Retina (tissue), 1 donor: Measurements from ENCODE around the gene CALCOCO1.
"Not testable (repeated sequence)": the region's sequence is repeated elsewhere in the genome, so short reads cannot be mapped to it uniquely, and the experiment has no call there.

ENCODE experiments used
- DNase-seq: peaks from one replicate; pipeline ENCODE4 v3.0.0-alpha.2; 2016

CALCOCO1 gene

DNA sequence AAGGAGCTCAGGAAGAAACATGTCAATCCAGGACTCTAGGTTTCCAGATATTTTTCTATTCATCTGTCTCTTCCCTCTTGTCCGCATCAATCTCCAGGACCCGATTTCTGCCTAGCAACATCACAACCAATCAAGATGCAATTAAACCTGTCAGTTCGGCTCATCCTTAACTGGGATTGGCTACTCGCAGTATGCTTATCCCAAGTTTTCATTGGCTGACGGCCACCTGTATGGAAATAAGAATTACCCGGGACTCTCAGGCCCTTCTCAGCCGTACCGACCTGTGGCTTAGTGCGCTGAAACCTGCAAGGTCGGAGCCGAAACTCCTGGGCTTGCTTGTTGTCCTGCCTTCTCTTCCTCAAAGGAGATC, 31.0 kb downstream of the CALCOCO1 start:
- peak; percentile 84 for DNase-seq

DNA sequence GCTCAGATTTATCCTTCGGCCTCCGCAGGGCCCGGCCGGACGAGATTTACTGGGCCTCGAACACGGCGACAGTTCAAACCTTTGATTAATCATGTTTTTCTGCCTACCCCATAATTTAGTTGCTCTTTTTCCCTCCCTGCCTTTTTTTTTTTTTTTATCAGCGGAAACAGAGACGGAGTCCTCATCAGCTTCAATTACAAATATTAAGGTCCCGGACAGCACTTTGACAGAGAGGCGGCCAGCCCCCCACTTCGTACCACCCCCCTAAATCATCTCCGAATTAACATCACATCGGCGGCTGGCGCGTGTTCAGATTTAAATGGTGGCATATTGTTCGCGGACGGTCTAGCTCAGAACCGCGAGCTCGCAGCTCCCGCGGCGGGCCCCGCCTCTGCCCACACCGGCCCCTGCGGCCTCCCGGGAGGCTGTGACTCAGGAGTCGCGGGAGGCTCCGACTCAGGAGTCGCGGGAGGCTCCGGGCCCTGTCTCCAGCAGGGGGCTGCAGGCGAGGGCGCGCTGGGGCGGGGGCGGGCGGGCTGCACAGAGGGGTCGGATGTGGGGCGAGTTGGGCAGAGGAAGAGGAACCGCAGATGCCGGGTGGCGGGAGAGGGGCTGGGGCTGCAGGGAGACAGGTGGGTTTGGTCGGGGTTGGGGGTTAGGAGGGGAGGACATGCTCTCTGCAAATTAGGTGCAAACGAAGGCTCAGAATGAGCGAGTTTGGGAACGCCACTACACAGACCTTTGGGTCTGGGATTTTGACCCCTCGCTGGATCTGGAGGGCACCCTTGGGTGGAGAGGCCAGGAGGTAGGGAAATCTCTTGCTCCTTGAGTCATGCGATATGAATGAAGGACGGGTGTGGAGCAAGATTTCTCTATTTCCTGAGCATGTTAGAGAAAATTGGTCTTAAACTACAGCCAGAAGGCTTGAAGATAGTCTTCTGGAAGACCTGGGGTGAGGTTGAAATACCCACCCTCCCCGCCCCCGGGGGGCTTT, 31.8 kb downstream of the CALCOCO1 start:
- peak; percentile 76 for DNase-seq

DNA sequence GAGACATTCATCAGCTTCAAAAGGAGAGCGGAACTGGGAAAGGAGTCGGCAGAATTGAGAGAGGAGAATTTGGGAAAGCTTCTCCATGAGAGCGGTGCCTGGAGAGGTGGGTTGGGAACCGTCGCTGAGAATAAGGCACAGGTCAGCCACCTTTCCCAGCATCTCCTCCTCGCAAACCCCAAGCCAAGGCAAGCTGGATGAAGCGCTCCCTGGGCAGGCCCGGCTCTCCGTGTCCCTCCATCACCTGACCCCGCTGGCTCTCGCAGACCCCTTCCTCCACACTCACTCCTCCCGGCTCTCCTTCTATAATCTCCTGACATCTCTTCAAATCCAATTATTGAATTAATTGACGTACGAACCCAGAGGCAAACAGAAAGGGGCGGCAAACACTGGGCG, 32.5 kb downstream of the CALCOCO1 start:
- no peak for DNase-seq

GRCh38 chr12:53688134-53688533, 39.1 kb downstream of the CALCOCO1 start:
- DNase-seq = no peak

DNA sequence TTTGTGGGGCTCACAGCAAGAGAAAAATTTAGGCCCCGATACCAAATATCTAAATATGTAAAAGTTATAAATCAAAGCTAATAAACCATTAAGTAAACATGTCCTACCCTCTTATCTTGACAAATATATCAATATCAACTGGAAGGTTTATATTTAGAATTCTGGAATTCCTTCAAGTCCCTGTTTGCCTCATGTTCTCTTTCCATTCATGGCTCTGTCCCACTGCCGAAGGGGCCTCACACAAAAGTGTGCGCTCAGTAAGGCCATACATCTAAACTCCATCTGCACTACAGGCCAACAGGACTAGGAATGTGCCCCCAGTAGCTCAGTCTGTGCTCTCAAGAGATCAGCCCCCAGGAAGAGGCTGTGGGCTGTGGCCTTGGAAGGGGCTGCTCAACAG, 40.8 kb downstream of the CALCOCO1 start:
- DNase-seq = no peak

- DNase-seq = no peak
These were observed 42.5 kb downstream of the CALCOCO1 start for GRCh38 chr12:53684654-53685220.

DNA sequence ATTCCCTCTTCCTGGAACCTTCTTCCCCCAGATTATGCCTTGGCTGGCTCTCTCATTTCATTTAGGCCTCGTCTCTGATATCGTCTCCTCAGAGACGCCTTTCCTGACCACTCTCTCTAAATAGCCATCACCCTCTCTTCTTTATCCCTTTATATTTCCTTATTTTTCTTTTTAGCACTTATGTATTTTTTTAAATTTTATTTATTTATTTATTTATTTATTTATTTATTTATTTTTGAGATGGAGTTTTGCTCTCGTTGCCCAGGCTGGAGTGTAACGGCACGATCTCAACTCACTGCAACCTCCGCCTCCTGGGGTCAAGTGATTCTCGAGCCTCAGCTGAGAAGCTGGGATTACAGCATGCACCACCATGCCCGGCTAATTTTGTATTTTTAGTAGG, 43.3 kb downstream of the CALCOCO1 start:
- DNase-seq = no peak

GRCh38 chr12:53683494-53683893, 43.8 kb downstream of the CALCOCO1 start:
- no peak for DNase-seq

DNA sequence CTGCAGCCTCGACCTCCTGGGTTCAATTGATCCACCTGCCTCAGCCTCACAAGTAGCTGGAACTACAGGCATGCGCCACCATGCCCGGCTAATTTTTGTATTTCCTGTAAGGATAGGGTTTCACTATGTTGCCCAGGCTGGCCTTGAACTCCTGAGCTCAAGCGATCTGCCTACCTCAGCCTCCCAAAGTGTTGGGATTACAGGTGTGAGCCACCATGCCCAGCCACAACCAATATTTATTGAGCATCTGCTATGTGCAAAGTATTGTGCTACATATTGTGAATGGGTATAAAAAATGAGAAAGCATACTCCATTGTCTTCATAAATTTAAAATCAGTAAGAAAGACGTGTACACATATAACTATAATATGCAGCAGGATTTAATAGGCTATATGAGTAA, 47.2 kb downstream of the CALCOCO1 start:
- not testable (repeated sequence) for DNase-seq

GRCh38 chr12:53677800-53678148, 49.5 kb downstream of the CALCOCO1 start:
- no peak for DNase-seq

DNA sequence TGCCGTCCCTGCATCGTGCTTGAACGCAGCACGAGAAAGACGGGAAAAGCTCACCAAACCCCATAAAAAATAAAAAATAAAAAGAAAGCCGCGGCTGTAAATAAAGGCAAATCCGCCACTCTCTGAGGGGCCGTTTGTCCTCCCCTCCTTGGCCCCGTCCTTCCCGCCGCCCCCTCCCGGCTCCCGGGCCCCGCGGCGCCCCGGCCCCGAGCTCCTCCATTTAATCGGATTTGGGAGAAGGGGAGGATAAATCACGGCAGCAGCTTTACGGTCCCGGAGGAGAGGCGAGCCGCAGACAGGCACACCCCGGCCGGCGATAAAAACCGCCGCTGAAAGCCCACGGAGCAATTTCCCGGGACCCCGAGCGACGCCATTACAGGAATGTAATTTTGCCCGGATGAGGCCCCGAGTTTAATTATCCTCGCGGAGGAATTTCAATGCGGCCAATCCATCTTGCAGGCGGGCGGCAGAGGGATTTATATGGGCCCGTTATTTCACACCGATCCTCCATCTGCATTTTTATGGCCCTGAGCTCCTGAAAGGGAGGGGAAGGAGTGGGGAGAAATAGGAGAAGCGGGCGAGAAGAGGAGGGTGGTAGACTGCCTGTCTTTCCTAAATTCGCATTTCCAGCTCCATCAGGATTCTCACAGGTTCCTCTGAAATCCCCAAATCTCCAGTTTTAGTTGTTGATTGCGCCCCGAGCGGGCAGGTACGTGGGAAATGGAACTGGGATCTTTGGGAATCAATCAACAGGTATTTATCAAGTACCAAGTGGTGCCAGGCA, 50.0 kb downstream of the CALCOCO1 start:
- DNase-seq = peak; percentile 70

DNA sequence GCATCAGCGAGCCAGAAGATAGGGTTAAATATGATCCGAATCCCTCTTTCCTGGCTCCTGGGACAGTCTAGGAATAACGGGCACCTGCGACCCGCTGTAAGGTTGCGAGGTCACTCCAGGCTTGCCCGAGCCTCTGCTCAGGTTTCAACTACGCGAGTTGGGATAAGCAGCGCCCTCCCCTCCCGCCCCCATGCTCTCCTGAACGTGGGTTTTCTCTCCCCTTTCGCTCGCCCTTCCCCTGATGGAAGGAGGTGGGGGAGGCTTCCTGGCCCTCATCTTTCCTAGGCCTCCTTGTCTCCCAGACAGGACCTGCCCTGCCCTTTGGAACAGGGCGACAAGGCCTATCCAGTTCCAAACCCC, 50.6 kb downstream of the CALCOCO1 start:
- DNase-seq = no peak

DNA sequence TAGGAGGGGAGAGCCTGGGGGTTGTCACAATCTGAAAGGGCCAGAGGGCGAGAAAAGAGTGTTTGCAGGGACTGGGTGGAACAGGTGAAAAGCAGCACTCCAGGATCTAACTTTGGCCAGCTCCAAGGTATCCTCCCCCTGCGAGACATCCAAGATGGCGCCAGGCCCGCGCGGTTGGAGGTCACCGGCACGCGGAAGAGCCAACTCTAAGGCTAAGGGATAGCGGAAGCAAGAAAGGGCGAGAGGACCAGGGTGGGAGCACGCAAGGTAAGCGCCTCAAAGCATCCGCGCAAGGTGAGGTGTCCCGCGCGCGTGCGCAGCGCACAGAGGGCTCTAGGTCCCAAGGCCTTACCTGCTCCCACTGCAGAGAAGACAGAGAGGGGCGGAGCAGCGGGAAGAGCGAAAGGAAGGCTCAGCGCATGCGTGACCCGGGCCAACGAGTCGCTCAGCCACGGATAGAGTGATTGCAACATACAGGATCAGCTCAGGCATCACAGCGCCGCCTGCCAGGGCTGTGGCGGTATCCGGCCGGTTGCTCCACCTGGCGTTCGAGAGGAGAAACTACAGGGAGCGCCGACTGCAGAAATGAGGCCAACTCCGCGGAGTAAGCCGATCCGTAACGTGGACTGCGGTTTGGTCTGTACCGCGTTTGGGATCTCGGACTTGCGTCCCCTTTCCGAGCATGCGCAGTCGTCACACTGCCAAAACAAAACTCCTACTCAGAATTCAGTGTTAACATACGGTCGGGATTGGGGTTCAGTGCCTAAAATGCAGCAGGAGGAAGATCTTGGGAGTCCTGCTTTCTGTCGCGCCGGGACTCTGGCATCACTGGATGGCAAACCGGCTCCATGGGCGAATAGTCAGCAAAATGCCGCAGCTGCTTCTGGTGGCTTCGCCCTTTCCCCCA, 51.3 kb downstream of the CALCOCO1 start, which contains the start of gene ATP5MC2:
ATP5MC2 (minus strand) TSS at position 383 of the 907 bp plus-strand sequence. CDS start 3,469 bp downstream, outside the sequence.
- peak; percentile 100 for DNase-seq

DNA sequence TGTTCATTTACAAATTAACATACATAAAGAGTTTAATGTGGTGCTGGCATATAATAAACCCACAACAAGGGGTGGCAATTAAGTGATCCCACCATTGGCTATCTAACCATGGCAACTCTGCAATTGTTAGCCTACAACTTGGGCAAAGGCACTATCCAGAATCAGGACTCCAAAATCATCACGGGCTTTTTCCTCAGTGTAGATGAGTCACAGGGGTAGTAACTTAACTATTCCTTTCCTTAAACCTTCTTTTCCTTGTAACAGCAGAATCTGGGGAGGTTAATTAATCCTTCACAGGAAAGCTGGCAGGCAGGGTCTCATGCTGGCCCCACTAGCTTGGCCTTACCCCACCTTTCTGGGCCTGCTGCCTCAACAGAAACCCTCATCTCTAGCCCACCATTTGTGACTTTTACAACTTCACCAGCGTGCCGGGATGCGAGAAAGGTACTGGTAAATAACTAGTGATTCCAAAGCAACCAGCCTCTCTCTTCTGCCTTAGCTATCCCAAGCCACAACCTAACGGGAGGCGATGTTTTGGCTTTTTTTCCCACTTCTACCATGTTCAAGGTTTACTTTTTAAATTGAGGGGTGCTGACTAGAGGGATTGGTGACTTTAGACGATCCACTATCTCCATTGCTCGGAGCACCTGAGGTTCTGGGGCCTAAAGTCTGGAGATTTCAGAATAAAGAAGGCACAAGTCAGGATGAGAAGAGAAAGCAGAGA, 52.1 kb downstream of the CALCOCO1 start:
- no peak for DNase-seq

GRCh38 chr12:53670971-53671370, 56.3 kb downstream of the CALCOCO1 start:
- no peak for DNase-seq

GRCh38 chr12:53670308-53670707, 56.9 kb downstream of the CALCOCO1 start:
- DNase-seq = no peak

- no peak for DNase-seq
These were observed 60.2 kb downstream of the CALCOCO1 start for GRCh38 chr12:53667080-53667479.

- DNase-seq = no peak
These were observed 62.3 kb downstream of the CALCOCO1 start for GRCh38 chr12:53664936-53665335.

GRCh38 chr12:53664191-53664590, 63.1 kb downstream of the CALCOCO1 start:
- DNase-seq = no peak

- no peak for DNase-seq
These were observed 67.2 kb downstream of the CALCOCO1 start for GRCh38 chr12:53660041-53660440.

GRCh38 chr12:53659571-53659981, 67.7 kb downstream of the CALCOCO1 start:
- no peak for DNase-seq
